HG03108 (cell line): Measurements from ENCODE around the gene LSM14B.
"Not testable (repeated sequence)": the region's sequence is repeated elsewhere in the genome, so short reads cannot be mapped to it uniquely, and the experiment has no call there.

Experiments used
- ATAC-seq: cut with Tn5 transposase; IDR thresholded peaks from one replicate; pipeline ENCODE4 v1.9.1; 2021; ENCODE audit warnings: moderate library complexity; ENCODE audit not compliant: unreplicated experiment

LSM14B gene

GRCh38 chr20:62143957-62144825 lies 21.9 kb downstream of the LSM14B start:
- ATAC-seq: peak; percentile 9

GRCh38 chr20:62145688-62146018 lies 23.4 kb downstream of the LSM14B start:
- no peak for ATAC-seq

- ATAC-seq: no peak
Observed at GRCh38 chr20:62146019-62146755, 23.9 kb downstream of the LSM14B start.

GRCh38 chr20:62147125-62147524 lies 24.9 kb downstream of the LSM14B start:
- ATAC-seq: no peak

- no peak for ATAC-seq
Observed at GRCh38 chr20:62147528-62147927, 25.3 kb downstream of the LSM14B start.

GRCh38 chr20:62148383-62148782 lies 26.1 kb downstream of the LSM14B start:
- not testable (repeated sequence) for ATAC-seq

GRCh38 chr20:62148908-62149314 lies 26.6 kb downstream of the LSM14B start:
- ATAC-seq: no peak

- no peak for ATAC-seq
Observed at GRCh38 chr20:62149532-62150309, 27.4 kb downstream of the LSM14B start.

GRCh38 chr20:62150310-62150575 lies 28.0 kb downstream of the LSM14B start:
- ATAC-seq: no peak

GRCh38 chr20:62151225-62151624 lies 28.9 kb downstream of the LSM14B start:
- ATAC-seq: no peak

GRCh38 chr20:62151835-62152364 lies 29.6 kb downstream of the LSM14B start:
- no peak for ATAC-seq

GRCh38 chr20:62155428-62156253 lies 33.4 kb downstream of the LSM14B start:
- no peak for ATAC-seq

GRCh38 chr20:62156254-62156556 lies 33.9 kb downstream of the LSM14B start:
- ATAC-seq: no peak

- ATAC-seq: no peak
Observed at GRCh38 chr20:62156592-62157386, 34.5 kb downstream of the LSM14B start.

- no peak for ATAC-seq
Observed at GRCh38 chr20:62157387-62158087, 35.3 kb downstream of the LSM14B start.

- ATAC-seq: no peak
Observed at GRCh38 chr20:62158088-62158400, 35.8 kb downstream of the LSM14B start.

GRCh38 chr20:62158541-62158940 lies 36.3 kb downstream of the LSM14B start:
- ATAC-seq: no peak

- no peak for ATAC-seq
Observed at GRCh38 chr20:62159052-62159451, 36.8 kb downstream of the LSM14B start.

GRCh38 chr20:62159839-62160238 lies 37.6 kb downstream of the LSM14B start:
- no peak for ATAC-seq

GRCh38 chr20:62160253-62160652 lies 38.0 kb downstream of the LSM14B start:
- no peak for ATAC-seq
